Epidermal melanocyte (primary cell): ENCODE results near the gene NLRP1.
A peak's percentile ranks its signal among the peaks of the same experiment; 100 is the strongest.
"Not testable (repeated sequence)": the region's sequence is repeated elsewhere in the genome, so short reads cannot be mapped to it uniquely, and the experiment has no call there.

ENCODE experiments used
- DNase-seq: peaks from one replicate; pipeline ENCODE4 v3.0.0; 2011; ENCODE audit warnings: low spot score; ENCODE audit not compliant: insufficient read length

Gene NLRP1

DNA sequence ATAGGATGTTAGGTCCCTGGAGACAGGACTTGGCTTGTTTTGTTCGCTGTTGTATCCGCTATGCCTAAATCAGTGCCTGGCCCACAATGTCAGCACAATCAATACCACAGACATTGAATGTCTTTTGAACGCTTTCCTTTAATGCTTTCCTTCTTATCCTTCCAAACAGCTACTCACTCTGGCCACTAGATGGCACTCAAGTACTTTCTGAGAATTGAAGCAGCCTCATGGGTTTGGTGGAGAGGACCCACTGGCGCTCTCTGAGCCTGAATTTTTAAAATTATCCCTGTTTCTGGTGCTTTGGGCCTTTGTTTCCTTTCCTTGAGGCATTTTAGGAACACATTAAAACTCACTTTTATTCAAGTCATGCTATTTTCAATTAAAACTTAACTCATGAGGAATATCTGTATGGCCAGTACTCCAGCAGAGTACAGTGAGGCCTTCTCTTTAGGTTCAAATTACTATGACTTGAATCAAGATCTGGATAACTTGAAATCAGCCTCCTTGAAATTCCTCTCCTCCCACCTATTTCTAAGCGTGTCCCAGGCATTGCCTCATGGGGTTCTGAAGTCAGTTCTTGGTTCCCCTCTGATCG lies 3.2 kb upstream of the NLRP1 start:
- peak; percentile 72 for DNase-seq

DNA sequence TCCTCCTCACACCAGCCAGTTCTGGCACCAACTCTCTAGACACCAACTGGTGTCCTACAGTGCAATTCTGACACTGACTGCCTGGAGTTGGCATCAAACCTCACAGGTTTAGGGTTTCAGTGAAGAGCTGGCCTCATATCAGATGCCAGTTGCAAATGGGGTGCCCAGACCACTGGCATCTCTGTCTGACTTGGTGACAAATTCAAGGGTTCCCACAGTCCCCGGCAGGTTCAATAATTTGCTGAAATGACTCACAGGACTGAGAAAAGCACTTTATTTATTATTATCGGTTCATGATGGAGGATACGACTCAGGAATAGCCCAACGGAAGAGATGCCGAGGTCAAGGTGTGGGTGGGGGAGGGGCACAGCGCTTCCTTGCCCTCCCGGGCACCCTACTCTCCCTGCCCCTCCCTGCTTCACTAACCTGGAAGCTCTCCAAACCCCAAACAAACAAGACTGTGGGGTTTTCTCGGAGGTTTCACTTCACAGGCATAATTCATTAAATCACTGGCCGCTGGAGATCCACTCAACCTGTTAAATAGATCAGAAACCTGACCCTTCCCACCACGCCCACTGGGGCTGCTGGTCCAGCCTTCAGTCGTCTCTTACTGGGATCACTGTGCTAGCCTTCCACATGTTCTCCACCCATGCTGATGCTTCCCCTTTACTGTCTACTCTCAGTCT lies 1.7 kb upstream of the NLRP1 start:
- no peak for DNase-seq

DNA sequence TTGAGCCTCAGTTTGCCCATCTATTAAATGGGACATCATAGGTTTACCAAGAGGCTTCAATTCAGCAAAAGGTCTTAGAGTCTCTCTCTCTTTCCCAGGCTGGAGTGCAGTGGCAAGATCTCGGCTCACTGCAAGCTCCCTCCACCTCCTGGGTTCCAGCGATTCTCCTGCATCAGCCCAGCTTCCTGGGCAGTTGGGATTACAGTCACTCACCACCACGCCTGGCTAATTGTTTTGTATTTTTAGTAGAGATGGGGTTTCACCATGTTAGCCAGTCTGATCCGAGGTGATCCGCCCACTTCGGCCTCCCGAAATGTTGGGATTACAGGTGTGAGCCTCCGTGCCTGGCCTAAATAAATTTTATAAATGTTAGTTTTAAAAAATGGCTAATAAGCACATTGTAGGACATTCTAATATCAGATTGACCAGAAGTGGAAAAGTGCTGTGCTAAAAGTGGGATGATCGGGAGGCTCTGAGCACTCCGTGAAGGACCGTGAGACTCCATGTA lies 1.0 kb upstream of the NLRP1 start:
- no peak for DNase-seq

DNA sequence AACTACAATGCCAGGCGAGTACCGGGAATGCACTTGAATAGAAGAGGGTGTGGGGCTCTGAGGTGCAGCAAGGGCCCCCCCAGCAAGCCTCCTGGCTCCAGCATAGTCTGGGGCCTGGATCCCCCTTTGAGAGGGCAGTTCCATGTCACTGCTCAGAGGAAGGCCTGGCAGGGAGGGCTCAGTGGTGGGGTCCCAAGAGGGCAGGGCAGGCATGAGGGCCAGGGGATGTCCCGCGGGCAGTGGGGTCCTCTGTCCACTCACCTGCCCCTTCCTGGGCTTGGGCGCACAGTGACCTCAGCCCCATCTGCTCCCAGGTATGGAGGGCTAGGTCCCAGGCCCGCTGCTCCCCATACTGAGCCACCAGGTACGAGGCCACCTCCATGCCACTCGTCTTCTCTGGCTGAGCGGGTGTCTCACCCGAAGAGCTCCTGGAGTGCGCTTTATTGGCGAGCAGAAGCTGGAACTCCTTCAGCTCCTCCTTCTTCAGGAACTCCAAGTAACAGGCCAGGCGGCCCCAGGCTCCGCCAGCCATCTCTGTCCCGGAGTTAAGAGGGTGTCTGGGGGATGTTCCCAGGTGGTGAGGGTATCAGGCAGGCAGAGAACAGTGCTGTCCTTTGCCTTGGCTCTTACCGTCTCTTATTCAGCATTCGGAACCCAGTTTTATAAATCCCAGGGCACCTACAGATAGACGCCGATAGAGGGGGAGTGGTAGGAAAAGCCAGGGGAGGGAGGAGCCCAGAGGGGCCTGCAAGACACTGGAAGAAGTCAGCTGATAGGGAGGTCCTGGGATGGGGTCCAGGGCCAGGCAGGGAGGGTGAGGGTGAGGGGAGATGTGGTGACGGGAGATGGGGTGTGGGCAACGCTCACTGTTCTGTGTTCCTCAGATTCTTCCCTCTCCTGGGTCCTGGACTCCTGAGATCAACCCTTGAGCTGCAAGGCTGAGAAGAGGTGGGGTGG lies 605 bp downstream of the NLRP1 start:
- DNase-seq = no peak

DNA sequence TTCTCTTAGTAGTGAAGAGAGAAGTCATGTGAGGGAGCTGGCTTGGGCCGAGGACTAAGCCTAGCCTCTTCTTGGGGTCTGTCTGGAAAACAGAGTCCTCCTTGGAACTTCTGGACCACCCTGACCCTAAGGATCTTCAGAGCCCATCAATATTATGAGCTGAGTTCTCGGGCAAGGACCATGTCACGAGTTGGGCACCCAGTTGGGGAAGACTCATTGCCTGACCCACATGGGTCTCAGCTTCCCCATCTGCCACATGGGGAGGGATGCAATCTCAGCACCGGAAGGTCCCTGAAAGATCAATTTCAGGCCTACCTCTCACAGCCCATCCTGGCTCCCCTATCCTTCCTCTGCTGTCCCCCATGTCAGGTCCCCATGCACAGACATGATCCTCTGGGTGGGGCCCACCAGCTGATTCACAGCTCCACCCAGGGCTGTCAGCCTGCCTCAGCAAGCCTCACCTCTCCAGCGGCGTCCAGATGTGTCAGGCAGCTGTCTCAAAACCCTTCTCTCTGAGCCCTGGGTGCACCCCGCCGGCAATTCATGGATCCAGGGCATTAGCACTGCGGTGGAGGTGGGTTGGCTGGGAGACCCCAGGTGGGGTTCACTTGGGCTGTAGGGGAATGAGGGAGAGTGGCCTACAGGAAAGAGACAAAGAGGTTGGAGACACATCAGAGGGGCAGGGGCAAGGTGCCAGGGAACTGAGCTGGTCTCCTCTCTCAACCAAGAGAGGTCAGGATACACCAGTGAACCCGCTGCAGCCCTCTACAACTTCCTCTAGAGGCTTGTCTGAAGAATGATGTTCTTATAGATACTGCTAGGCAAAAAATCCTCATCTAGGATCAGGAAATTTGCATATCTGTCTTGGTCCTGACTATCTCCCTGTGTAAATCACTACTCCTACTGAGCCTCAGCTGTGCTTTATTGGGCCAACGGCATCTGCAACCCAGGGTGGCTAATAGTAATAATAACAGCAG lies 1.8 kb downstream of the NLRP1 start:
- DNase-seq = no peak

DNA sequence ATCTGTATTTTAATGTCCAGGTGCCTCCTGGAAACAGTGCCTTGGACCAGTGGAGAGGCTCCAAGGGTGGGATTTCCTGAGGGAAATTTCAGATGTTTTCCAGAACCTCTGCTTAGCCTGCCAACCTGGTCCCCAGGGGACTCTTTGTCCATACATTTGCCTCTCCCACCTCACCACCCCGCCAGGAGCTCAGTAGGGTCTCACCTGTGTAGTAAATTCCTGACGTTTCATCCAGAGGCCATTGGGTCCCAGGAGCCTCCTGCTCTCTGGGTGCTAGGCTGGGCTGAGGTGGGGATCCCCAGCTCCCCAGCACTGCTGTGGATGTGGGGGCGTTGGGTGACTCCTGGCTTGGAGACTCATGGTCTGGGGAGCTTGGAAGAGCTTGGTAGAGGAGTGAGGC lies 2.7 kb downstream of the NLRP1 start:
- DNase-seq = no peak

DNA sequence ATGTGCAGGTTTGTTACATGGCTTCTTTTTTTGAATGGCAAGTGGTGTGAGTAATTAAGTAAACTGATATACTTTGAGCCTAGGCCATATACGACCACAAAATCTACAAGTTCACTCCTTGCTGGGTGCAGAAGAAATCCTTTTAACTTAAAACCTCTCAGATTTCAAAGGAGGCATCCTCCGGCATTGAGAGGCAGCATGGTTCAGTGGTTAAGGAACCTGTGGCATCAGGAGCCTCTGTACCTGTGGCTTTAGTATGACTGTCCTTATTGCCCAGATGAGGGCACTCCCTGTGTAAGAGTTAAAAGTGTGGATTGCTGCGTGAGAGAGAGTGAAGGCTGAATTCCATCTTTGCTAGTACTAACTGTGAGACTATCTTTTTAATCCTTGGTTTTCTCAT lies 3.3 kb downstream of the NLRP1 start:
- no peak for DNase-seq

DNA sequence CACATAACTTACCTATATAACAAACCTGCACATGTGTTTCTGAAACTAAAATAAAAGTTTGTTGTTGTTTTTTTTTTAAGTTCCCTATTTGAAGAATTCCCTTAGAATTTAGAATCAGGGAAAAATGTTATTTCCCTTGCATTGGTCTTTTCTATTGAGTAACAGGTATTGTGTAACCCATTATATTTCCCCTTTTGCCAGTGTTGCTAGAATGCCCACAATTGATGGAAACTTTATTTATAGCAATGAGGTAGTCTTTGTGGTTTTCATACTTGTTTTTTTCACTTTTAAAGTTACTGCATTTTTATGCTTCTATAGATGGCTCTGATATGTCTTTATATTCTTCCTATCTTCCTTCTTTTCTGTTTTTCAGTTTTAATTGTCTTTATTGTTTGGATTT lies 3.9 kb downstream of the NLRP1 start:
- DNase-seq = no peak

DNA sequence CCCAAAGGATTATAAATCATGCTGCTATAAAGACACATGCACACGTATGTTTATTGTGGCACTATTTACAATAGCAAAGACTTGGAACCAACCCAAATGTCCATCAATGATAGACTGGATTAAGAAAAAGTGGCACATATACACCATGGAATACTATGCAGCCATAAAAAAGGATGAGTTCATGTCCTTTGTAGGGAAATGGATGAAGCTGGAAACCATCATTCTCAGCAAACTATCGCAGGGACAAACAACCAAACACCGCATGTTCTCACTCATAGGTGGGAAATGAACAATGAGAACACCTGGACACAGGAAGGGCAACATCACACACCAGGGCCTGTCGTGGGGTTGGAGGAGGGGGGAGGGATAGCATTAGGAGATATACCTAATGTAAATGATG lies 5.5 kb downstream of the NLRP1 start:
- DNase-seq = not testable (repeated sequence)

DNA sequence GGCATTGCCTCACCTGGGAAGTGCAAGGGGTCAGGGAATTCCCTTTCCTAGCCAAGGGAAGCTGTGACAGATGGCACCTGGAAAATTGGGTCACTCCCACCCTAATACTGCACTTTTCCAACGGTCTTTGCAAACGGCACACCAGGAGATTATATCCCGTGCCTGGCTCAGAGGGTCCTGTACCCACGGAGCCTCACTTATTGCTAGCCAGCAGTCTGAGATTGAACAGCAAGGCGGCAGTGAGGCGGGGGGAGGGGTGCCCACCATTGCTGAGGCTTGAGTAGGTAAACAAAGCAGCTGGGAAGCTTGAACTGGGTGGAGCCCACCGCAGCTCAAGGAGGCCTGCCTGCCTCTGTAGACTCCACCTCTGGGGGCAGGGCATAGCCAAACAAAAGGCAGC lies 11.3 kb downstream of the NLRP1 start:
- DNase-seq = not testable (repeated sequence)

DNA sequence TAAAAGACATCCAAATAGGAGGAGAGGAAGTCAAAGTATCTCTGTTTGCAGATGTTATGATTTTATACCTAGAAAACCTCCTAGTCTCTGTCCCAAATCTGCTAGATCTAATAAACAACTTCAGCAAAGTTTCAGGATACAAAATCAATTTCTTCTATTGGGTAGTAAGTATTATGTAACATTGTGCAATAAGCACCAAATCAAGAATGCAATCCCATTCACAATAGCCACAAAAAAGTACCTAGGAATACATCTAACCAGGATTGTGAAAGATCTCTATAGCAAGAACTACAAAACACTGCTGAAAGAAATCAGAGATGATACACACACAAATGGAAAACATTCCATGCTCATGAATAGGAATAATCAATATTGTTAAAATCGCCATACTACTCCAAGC lies 13.0 kb downstream of the NLRP1 start:
- DNase-seq = no peak

DNA sequence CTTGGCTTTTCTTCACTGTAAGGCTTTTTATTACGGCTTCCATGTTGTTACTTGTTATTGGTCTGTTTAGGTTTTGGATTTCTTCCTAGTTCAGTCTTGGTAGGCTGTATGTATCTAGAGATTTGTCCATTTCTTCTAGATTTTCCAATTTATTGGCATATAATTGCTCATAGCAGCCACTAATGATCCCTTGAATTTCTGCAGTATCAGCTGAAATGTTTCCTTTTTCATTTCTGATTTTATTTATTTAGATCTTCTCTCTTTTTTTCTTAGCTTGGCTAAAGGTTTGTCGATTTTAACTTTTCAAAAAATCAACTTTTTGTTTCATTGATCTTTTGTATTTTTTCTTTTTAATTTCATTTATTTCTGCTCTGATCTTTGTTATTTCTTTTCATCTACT lies 18.5 kb downstream of the NLRP1 start:
- no peak for DNase-seq

DNA sequence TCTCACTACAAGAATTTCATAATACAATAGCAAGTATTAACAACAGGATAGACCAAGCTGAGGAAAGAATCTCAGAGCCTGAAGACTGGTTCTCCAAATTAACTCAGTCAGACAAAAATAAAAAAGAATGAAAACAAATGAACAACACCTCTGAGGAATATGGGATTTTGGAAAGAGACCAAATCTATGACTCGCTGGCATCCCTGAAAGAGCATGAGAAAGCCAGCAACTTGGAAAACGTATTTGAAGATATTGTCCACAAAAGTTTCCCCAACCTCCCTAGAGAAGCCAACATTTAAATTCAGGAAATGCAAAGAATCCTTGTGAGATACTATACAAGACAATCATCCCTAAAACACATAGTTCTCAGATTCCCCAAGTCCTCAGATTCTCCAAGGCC lies 20.9 kb downstream of the NLRP1 start:
- DNase-seq = no peak

DNA sequence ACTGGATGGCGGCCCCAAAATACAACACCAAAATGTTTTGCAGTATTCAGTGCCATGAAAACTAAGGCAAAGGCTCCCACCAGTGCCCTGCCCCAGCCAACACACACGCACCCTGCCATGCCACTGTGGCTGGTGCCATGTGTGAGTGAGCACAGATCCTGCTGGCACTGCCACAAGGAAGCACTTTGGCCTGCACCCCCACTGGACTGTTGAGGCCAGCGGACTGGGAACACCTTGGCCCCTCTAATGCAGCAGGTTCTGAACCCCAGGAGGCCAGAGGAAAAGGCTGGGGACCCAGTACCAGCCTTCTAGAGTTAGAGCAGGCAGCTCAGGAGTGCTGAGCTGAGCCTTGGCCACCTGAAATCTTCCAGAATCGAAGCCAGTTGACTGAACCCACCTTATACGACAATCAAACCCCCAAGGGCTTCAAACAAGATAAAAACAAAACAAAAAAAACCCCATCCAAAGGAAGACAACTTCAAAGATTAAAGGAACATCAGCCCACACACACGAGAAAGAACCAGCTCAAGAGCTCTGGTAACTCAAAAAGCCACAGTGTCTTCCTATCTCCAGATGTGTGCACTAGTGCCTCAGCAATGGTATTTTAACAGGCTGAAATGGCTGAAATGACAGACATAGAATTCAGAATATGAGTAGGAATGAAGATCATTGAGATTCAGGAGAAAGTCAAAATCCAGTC lies 21.5 kb downstream of the NLRP1 start:
- no peak for DNase-seq

DNA sequence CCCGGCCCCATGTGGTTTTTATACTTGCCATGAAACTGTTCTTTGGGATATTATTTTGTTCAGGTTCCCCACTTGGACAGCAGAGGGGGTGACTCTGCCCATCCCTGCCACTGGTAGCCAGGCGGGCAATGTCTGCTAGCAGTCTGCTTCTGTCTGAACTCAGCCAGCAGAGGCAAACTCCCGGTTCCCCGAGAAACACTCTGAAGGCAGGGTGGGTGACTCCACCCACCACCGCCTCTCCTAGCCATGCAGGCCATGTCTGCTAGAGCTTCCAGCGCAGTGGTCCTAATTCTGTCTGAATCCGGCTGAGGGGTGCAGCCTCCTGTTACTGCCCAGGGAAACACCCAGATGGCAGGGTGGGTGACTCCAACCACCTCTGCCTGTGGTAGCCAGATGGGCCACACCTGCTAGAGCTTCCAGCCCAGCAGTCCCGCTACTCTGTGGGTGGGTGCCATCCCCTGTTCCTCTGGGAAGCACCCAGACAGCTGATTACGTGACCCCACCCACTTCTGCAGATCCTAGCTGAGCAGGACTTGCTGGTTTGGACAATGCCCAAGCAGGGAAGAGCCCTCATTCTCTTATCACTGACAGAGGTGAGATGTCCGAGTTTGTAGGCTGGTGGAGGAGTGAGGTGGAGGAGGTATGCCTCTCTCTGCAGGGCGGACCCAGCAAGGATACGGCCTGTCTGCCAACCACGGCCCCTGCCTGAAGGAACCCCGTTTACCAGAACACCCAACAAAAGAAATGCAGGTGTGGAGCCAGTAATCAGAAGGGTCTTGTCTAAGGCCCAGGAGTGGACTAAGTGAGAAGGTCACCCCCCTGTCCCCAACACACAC lies 22.4 kb downstream of the NLRP1 start:
- no peak for DNase-seq

DNA sequence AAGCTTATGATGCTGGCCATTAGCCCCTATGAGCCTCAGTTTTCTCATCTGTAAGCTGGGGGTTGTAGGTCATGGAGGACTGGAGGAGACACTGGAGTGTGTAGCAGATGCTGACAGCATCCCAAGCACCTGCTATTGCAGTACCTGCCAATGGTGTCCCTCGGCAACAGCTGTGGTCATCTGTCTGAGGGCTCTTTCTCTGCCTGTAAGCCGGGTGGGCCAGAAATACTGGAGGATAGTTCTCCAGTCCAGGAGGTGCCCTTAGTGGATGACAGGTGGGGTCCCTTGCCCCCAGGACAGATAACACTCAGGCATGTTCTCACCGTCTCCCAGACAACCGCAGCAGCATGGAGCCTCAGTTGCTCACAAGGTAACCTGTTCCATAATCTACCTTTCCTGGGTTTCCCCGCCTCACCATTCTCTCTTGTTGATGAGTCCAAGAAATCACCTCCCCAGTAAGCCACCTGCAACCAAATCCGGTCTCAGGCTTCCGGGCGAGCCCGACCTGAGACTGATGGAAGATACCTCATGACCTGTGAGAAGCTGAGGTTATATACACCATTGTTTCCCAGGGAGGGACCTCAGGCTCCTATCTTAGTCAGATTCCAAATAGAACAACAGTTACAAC lies 23.8 kb downstream of the NLRP1 start:
- no peak for DNase-seq

DNA sequence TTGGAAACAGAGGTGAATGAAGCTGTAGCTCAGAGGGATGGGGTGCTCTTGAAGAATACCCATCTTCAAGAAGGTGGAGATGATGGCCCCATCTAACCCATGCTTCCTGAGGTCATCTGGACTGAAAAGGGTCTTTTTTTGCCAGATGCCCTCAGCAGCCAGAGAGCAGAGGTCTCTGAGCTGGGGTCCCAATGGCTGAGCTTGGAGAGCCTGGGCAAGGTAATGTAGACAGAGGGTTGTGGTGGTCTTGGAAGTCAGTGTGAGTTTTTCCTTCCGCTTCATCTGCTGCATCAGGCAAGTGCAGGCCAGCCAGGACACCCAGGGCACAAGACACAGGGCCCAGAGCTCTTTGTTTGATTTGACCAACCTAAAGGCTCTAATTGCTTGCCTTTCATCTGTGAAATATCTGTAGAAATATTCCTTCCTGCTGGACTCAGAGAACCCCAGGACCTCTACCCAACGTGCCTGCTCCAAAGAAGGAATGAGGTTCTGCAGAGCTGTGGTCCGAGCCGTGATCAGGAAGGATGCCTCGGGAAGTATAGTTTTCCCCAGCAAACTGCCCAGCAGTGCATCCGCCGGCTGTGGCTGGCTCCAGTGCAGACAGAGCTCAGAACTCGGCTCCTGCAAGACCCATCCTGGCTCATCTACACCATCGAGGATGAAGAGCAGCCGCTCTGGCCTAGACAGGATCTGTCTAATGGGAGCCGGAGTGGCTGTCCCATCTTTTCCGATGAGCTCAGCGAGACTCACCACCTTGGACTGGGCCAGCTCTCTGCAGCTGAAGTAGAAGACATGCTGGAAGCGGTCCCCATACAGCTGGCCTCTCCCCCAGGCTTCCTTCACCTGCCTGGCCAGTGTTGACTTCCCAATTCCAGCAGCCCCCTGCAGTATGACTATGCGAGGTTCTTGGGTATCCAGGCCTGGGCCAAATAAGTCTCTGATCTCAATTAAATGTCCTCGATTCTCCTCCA lies 25.2 kb downstream of the NLRP1 start:
- no peak for DNase-seq

DNA sequence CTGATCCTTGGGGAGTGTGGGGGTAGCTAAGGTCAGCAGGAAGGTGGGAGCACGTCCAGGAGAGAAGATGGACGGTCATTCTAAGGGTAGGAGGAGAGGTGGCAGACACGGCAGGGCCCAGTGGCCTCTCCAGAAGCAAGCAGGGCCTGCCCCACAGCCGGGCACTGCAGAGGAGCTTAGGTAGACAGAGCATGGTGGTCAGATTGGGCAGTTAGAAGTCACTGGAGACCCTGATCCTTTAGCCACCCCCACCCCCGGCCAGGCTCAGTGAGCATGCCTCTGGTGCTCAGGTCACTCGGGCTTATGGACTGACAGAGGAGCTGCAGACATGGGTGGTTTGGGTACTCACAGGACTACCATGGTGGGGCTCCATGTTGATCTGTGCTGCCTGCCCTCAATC lies 26.3 kb downstream of the NLRP1 start:
- no peak for DNase-seq
